Activated naive CD4-positive, alpha-beta T cell treated with anti-CD3 and anti-CD28 coated beads, Interleukin-2, amount 10 ng/mL, durations not matched to agents 7 days and 5 days (primary cell): ENCODE measurements around the gene SCN8A.
A peak's percentile ranks its signal among the peaks of the same experiment; 100 is the strongest.
"Not testable (repeated sequence)": the region's sequence is repeated elsewhere in the genome, so short reads cannot be mapped to it uniquely, and the experiment has no call there.

Experiments used
- CTCF ChIA-PET: fragments of 350-600 bp; sonication (Branson Sonifier 250); formaldehyde crosslinking; loops from one replicate; lab custom pipeline; 2021; ENCODE audit warnings: antibody characterized with exemption; lab: Charles Lee
- DNase-seq: peaks from one replicate; pipeline ENCODE4 v3.0.0-alpha.2; 2020
- H3K27ac Mint-ChIP-seq: one replicate; pipeline ENCODE4 v1.8.0; 2021; ENCODE audit warnings: mild to moderate bottlenecking, moderate library complexity, mixed read lengths
- H3K27me3 Mint-ChIP-seq: one replicate; pipeline ENCODE4 v1.8.0; 2021; ENCODE audit warnings: mild to moderate bottlenecking, mixed read lengths
- H3K36me3 Mint-ChIP-seq: one replicate; pipeline ENCODE4 v1.8.0; 2021; ENCODE audit warnings: mixed read lengths
- H3K4me1 Mint-ChIP-seq: one replicate; pipeline ENCODE4 v1.8.0; 2021; ENCODE audit warnings: mixed read lengths
- H3K4me3 Mint-ChIP-seq: one replicate; pipeline ENCODE4 v1.8.0; 2021; ENCODE audit warnings: mild to moderate bottlenecking, moderate library complexity, mixed read lengths
- H3K9me3 Mint-ChIP-seq: one replicate; pipeline ENCODE4 v1.8.0; 2021; ENCODE audit warnings: mixed read lengths

The SCN8A gene

DNA sequence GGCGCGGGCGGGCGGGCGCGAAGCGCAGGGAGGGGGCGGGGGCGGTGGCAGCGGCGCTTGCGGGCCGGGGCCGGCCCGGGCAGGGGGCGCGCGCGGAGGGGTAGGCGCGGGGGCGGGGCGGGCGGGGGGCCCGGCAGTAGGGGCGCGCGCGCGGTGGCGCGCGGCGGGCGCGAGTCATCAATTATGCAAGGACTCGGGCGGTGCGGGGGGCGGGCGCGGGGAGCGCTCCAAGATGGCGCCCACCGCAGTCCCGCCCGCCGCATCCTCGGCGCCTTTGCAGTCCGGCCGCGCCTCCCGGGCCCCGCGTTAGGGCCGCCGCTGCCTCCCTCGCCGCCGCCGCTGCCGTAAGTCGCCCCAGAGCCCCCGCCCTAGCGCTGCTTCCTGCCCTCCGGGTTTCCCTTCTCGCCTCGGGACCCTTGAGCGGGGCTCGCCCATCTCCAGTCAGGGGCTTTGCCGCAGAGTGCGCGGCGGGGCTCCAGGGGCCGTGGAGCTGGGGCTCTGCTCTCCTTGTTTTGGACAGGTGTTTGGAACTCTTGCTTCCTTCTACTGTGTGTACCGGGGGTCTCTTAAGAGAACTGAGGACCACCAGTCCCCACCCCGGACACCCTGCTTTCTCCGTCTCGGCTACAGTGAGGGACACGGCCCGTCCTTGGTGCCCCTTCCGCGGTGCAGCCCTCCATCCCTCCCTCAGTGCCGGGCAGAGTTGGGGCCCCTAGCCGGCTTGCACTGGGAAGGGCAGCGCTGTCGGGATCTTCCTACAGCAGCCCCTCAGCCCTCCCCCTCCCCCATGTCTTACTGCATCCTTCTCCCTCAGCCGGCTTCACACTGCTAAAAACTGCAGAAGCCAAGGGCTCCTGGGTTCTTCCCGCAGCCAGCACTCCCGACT is at the start of gene SCN8A:
Gene SCN8A (plus strand): TSS at position 218 of the 886 bp plus-strand sequence. CDS start 71,585 bp downstream, outside the sequence.
- Mint-ChIP-seq H3K4me1 (peaks cover 25% of the 10 kb centered on the region), H3K9me3 (no peaks in the 10 kb centered on the region), H3K27ac (no peak within 1 kb of the TSS), H3K27me3 (peaks cover 64% of the 10 kb centered on the region), H3K4me3 (peak within 1 kb of the TSS; percentile 76), H3K36me3 (no peaks in the 10 kb centered on the region)
- DNase-seq = peak; percentile 63
- CTCF ChIA-PET = interaction anchor here (0.8 kb wide), 1 partner anchor 59 kb away, joined by 3 read pairs; no protein-coding TSS in a partner anchor

DNA sequence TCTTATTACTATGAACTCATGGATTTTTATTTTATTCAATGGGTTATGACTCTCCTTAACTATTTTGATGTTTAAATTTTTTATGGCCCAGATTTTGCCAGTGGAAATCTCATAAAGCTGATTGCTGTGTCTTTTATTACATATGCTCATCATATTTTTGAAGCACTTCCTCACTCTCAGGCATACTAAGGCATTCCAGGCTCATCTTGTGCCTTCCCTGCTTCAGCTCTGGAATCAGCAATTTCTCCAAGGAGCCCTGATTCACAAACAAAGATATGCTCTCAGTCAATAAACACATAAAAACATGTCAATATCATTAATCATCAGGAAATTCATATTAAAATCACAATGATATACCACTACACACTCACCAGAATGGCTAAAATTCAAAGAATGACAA is 44.9 kb upstream of the SCN8A start:
- CTCF ChIA-PET = no interaction called here
- Mint-ChIP-seq H3K27ac (no peak overlapping the region), H3K4me1 (no peaks in the 10 kb centered on the region)

DNA sequence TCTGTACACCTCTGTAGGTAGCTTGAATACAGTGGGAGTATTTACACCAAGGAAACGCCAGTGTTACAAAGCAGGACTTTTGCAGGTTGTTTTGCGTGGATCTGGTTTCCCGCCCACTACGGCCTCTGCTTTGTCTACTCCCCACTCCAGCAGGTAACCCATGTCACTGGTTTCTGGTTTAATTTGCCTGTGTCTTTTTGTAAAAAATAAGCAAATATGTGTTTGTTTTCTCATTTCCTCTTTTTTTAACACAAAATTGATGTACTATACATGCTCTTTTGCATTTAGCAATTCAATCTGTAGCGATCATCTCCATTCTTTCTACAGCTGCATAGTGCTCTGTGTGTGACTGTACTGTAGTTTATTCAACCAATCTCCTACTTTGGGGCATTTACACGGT is 43.4 kb upstream of the SCN8A start:
- Mint-ChIP-seq H3K27me3 (peaks cover 13% of the 10 kb centered on the region), H3K27ac (no peak overlapping the region), H3K4me3 (no peak overlapping the region), H3K9me3 (no peaks in the 10 kb centered on the region), H3K4me1 (no peaks in the 10 kb centered on the region), H3K36me3 (no peaks in the 10 kb centered on the region)
- DNase-seq = no peak
- CTCF ChIA-PET = interaction anchor here (0.9 kb wide), 1 partner anchor 16 kb away, joined by 3 read pairs; no protein-coding TSS in a partner anchor

More for the DNA sequence above, 44.9 kb upstream of the SCN8A start:
- Mint-ChIP-seq H3K27me3 (peaks cover 14% of the 10 kb centered on the region), H3K4me3 (no peak overlapping the region), H3K36me3 (no peaks in the 10 kb centered on the region), H3K9me3 (no peaks in the 10 kb centered on the region)
- DNase-seq = no peak

DNA sequence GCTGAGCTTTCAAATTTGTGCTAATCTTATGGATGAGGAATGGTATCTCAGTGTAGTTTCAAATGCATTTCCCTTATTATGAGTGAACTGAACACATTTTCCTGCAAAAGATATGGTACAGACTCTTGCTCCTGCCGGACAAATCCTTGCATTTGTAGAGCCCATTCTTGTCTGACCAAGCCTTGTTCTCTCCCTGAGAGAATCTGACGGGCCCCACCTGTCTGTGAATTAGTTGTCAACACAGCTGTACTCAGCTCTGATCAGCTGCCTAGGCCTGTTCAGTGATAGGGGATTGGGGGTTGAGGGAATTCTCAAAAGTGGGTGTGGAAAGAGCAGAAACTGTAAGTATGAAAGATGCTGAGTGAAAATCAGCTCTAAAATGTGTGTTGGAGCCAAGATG is 42.8 kb upstream of the SCN8A start:
- Mint-ChIP-seq H3K27me3 (peaks cover 16% of the 10 kb centered on the region), H3K4me3 (no peak overlapping the region), H3K36me3 (no peaks in the 10 kb centered on the region), H3K4me1 (no peaks in the 10 kb centered on the region), H3K27ac (no peak overlapping the region), H3K9me3 (no peaks in the 10 kb centered on the region)
- no peak for DNase-seq
- CTCF ChIA-PET = interaction anchor here (0.9 kb wide), 1 partner anchor 16 kb away, joined by 3 read pairs; no protein-coding TSS in a partner anchor

DNA sequence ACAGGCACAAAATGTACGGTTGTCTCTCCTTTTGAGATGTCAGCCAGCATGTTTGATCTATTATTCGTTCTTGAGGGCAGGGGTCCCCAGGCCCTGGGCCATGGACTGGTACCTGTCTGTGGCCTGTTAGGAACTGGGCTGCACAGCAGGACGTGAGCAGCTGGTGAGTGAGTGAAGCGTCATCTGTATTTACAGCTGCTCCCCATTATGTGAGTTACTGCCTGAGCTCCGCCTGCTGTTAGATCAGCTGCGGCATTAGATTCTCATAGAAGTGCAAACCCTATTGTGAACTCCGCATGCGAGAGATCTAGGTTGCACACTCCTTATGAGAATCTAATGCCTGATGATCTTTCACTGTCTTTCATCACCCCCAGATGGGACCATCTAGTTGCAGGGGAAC is 41.4 kb upstream of the SCN8A start:
- H3K4me3 Mint-ChIP-seq = no peak overlapping the region
- CTCF ChIA-PET = no interaction called here
- peaks cover 19% of the 10 kb centered on the region for H3K27me3 Mint-ChIP-seq
- no peak for DNase-seq
- no peaks in the 10 kb centered on the region for H3K4me1 Mint-ChIP-seq
- no peaks in the 10 kb centered on the region for H3K9me3 Mint-ChIP-seq
- H3K36me3 Mint-ChIP-seq = no peaks in the 10 kb centered on the region
- no peak overlapping the region for H3K27ac Mint-ChIP-seq

DNA sequence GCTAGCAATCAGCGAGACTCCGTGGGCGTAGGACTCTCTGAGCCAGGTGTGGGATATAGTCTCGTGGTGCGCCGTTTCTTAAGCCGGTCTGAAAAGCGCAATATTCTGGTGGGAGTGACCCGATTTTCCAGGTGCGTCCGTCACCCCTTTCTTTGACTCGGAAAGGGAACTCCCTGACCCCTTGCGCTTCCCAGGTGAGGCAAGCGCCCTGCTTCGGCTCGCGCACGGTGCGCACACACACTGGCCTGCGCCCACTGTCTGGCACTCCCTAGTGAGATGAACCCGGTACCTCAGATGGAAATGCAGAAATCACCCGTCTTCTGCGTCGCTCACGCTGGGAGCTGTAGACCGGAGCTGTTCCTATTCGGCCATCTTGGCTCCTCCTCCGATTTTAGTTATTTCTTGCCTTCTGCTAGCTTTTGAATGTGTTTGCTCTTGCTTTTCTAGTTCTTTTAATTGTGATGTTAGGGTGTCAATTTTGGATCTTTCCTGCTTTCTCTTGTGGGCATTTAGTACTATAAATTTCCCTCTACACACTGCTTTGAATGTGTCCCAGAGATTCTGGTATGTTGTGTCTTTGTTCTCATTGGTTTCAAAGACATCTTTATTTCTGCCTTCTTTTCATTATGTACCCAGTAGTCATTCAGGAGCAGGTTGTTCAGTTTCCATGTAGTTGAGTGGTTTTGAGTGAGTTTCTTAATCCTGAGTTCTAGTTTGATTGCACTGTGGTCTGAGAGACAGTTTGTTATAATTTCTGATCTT is 22.6 kb upstream of the SCN8A start:
- H3K27ac Mint-ChIP-seq, H3K36me3 Mint-ChIP-seq, H3K4me3 Mint-ChIP-seq, DNase-seq, H3K4me1 Mint-ChIP-seq, CTCF ChIA-PET, H3K9me3 Mint-ChIP-seq: not testable (repeated sequence)
- H3K27me3 Mint-ChIP-seq = peaks cover 10% of the 10 kb centered on the region

DNA sequence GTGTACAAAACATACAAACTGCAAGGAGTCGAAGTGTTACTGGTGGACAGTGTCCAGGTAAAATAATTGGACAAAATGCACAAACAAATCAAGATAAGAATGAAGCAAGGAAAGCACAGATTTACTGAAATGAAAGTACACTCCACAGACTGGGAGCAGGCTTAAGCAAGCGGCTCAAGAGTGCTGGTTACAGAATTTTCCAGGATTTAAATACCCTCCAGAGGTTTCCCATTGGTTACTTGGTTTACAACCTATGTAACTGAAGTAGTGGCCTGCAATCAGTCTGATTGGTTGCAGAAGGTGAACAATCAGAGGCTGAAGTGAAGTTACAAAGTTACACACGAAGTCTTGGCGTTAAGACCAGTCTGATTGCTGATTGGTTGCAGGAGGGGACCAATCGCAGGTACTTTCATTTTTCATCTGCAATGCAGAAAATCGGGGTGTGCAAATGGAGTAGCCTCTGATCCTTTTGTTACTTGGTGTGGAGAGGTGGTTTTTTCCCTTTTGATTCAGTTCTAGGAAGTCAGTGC is 11.6 kb upstream of the SCN8A start:
- no peaks in the 10 kb centered on the region for H3K36me3 Mint-ChIP-seq
- no peak for DNase-seq
- H3K27ac Mint-ChIP-seq = no peak overlapping the region
- no peak overlapping the region for H3K4me3 Mint-ChIP-seq
- peaks cover 15% of the 10 kb centered on the region for H3K27me3 Mint-ChIP-seq
- no peaks in the 10 kb centered on the region for H3K9me3 Mint-ChIP-seq
- CTCF ChIA-PET = no interaction called here
- no peaks in the 10 kb centered on the region for H3K4me1 Mint-ChIP-seq

DNA sequence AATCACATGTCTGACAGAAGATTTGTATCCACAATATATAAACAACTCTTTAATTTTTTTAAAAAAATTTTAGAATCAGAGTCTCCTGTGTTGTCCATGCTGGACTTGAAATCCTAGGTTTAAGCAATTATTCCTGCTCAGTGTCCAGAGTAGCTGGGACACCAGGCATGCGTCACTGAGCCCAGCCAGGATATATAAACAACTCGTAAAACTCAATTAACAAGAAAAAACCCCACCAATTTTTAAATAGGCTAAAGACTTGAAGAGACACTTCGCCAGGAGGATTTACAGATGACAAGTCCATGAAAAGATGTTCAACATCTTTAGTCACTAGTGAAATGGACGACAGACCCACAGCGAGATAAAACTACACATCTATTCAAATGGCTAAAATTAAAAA is 2.0 kb upstream of the SCN8A start:
- peaks cover 69% of the 10 kb centered on the region for H3K27me3 Mint-ChIP-seq
- H3K4me3 Mint-ChIP-seq = no peak overlapping the region
- H3K4me1 Mint-ChIP-seq = peaks cover 25% of the 10 kb centered on the region
- H3K36me3 Mint-ChIP-seq = no peaks in the 10 kb centered on the region
- no peaks in the 10 kb centered on the region for H3K9me3 Mint-ChIP-seq
- H3K27ac Mint-ChIP-seq = no peak overlapping the region
- DNase-seq = no peak
- CTCF ChIA-PET = no interaction called here

DNA sequence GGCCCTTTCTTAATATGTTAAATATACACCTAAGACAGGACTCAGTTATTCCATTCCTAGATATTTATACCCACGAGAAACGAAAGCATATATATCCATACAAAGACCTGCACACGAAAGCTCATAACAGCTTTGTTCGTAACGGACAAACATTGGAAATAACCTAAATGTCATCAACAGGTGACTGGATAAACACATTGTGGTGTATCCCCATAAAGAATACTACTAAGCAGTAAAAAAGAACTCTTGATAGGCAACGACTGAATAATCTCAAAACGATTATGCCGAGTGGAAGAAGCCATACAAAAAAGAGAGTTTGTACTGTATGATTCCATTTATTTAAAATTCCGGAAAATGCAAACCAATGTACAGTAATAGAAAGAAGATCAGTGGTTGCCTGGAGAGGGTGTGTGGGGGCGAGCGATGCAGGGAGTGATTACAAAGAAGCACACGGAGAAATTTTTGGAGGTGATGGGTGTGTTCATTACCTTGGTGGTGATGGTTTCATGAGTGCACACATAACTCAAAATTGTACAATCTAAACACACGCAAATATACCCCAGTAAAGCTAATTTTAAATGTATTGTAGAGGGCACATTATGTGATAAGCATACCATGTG is 1.4 kb upstream of the SCN8A start:
- Mint-ChIP-seq H3K4me1 (peaks cover 25% of the 10 kb centered on the region), H3K9me3 (no peaks in the 10 kb centered on the region), H3K27ac (no peak overlapping the region), H3K36me3 (no peaks in the 10 kb centered on the region), H3K27me3 (peaks cover 69% of the 10 kb centered on the region), H3K4me3 (peak overlapping the region; percentile 76)
- CTCF ChIA-PET = interaction anchor here (1.0 kb wide), 1 partner anchor 107 kb away, joined by 3 read pairs; no protein-coding TSS in a partner anchor
- DNase-seq = no peak

DNA sequence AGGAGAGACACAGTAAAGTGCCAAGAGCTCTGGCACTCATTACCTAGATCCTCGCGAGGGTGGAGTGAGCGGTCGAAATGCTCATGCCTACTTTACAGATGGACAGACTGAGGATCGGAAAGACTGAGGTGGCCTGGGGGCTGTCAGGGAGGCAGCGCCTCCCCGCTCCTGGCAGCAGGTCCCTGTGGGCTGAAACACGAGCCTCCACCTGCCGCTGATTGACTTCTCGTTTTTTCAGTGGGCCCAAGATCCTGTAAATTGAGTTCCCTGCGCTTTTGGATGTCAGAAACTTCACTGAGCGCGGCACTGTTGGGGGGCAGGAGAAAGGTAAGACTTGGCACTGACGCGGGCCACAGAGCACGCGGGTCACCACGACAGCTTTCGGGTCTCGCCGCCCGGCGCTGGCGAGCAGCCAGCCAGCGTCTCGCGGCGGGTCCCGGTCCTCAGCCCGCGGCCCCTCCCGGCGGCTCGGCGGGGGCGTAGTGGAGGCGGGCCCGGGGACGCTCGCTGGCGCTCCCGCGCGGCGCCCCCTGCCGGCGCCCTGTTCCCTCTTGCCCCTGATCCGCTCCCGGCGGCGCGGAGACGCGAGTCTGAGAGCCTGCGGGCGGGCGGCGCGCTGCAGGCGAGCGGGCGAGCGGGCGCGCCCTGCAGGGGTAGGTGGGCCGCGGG is 552 bp upstream of the SCN8A start:
- CTCF ChIA-PET = interaction anchor here (0.6 to 1.0 kb wide), 2 partner anchors 46 to 107 kb away, joined by 3 read pairs; no protein-coding TSS in a partner anchor
- DNase-seq = peak; percentile 77
- Mint-ChIP-seq H3K27ac (no peak overlapping the region), H3K4me1 (peaks cover 25% of the 10 kb centered on the region), H3K36me3 (no peaks in the 10 kb centered on the region), H3K27me3 (peaks cover 69% of the 10 kb centered on the region), H3K4me3 (peak overlapping the region; percentile 76), H3K9me3 (no peaks in the 10 kb centered on the region)

DNA sequence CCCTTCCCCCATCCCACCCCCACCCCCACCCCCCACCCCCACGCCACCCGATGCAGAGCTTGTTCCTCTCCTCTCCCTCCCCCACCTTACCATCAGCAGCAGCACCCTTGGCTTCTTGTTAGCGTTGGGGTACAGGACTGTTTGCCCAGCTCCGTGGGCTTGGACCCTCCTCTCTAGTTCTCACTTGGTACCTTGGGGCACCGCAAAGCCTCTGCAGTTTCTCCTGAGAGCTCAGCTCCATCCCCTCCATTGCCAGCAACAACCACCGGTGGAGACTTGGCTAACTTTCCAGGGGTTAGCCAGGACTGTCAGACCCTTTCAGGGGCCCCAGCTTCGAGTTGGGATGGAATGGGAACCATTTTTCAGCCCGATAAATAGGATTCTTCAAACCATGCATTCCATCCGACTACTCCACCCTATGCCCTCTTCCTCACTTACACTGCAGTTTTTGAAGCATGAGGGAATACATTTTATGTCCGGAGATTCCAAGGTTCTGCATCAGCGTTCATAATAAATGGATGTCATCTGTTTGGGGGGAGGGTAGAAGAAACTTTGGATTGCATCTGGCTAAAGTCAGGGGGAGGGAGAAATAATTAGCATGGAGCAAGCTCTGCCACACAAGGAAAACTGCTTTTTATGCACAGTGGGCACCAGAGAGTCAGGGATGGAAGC is 1.1 kb downstream of the SCN8A start:
- no peak overlapping the region for H3K27ac Mint-ChIP-seq
- CTCF ChIA-PET = interaction anchor here (0.6 to 2.9 kb wide), 3 partner anchors 14 to 1713 kb away, joined by 3 to 13 read pairs (median 3); no protein-coding TSS in a partner anchor
- peaks cover 64% of the 10 kb centered on the region for H3K27me3 Mint-ChIP-seq
- no peak for DNase-seq
- no peaks in the 10 kb centered on the region for H3K36me3 Mint-ChIP-seq
- H3K4me1 Mint-ChIP-seq = peaks cover 25% of the 10 kb centered on the region
- H3K4me3 Mint-ChIP-seq = peak overlapping the region; percentile 74
- H3K9me3 Mint-ChIP-seq = no peaks in the 10 kb centered on the region

DNA sequence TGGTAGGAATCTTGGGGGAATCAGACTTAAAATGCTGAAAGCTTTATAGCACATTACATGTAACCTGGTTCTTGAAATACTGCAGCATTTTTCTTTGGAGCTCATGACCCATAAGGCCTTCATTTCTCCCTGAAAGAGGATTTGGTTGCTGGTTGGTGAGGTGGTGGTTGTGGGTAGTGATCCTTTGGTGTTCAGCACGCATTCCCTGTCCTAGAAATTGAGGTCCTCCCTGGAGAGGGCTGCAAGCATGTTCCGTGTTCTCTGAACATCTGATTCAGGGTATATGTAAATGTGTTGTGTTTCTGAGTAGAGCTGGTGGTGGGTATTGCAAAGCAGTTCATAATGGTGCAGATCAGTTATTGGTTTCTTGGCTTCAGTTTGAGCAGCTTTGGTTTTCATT is 2.0 kb downstream of the SCN8A start:
- no peak for DNase-seq
- H3K27me3 Mint-ChIP-seq = peaks cover 66% of the 10 kb centered on the region

DNA sequence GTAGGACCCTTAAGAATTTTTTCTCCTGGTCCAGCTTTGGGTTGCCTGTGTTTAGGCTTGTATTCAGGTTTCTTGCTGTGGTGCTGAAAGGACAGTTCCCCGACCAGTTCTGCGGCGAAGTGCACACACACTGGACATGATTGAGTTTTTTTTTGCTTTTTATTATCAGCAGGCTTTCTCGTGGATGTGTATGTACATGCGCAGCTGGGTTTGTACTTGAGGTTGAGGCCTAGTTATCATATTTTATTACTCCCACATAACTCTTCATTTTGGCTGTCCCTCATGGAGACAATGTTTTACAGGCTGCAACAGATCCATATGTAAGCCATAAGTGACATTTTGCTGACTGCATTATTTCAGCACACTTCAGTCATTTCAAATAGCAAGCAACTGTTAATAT is 2.5 kb downstream of the SCN8A start:
- DNase-seq = peak; percentile 66
- H3K4me1 Mint-ChIP-seq = peaks cover 25% of the 10 kb centered on the region
- CTCF ChIA-PET = interaction anchor here (0.8 to 2.9 kb wide), 3 partner anchors 8 to 172 kb away, joined by 3 to 13 read pairs (median 4); no protein-coding TSS in a partner anchor
- no peak overlapping the region for H3K27ac Mint-ChIP-seq
- no peaks in the 10 kb centered on the region for H3K9me3 Mint-ChIP-seq
- H3K27me3 Mint-ChIP-seq = peaks cover 66% of the 10 kb centered on the region
- no peak overlapping the region for H3K4me3 Mint-ChIP-seq
- no peaks in the 10 kb centered on the region for H3K36me3 Mint-ChIP-seq

More for the DNA sequence above, 2.0 kb downstream of the SCN8A start:
- H3K27ac Mint-ChIP-seq = no peak overlapping the region
- H3K36me3 Mint-ChIP-seq = no peaks in the 10 kb centered on the region
- no peak overlapping the region for H3K4me3 Mint-ChIP-seq
- CTCF ChIA-PET = interaction anchor here (0.8 to 2.9 kb wide), 3 partner anchors 9 to 172 kb away, joined by 3 to 13 read pairs (median 4); no protein-coding TSS in a partner anchor
- no peaks in the 10 kb centered on the region for H3K9me3 Mint-ChIP-seq
- peaks cover 25% of the 10 kb centered on the region for H3K4me1 Mint-ChIP-seq
